IPS-NIHi11 (cell line): ENCODE data around the gene TENM4.

Experiments
- DNase-seq: peaks from one replicate; pipeline ENCODE4 v3.0.0; 2012; ENCODE audit warnings: mixed read lengths, low spot score

Gene TENM4

DNA sequence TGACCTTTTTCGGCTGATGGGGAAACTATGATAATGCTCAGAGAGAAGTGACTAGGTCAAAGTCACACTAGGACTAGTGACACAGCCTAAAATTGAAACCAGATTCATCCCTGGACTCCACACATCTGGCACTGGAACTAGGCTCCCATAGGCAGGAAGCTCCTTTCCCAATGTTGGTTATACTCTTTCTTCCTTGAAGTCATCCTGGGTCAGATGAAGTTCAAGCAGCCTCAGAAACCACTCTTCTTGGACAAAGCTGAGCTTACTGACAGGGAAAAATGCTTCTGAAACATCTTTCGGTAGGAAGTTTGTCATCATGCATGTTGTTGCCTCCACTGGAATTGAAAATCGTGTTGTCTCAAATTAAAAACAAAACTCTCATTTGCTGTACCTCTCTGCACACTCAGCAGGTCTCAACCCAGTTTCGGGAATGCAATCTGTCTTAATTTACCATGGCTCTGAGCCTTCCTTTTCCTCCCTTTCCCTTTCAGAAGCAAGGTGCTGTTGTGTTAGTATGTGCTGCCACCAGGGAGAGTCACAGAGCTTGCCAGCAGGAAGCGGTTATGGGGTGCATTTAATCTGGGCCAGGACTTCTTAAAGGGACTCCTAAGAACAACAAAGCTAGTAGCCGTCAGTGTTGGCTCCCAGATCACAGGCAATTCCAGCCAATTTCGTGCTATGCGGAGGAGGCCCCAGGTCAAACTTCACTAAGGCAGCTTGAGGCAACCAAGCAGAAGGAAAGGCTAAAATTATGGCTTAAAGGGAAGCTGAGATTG lies 384.8 kb downstream of the TENM4 start:
- DNase-seq: no peak

DNA sequence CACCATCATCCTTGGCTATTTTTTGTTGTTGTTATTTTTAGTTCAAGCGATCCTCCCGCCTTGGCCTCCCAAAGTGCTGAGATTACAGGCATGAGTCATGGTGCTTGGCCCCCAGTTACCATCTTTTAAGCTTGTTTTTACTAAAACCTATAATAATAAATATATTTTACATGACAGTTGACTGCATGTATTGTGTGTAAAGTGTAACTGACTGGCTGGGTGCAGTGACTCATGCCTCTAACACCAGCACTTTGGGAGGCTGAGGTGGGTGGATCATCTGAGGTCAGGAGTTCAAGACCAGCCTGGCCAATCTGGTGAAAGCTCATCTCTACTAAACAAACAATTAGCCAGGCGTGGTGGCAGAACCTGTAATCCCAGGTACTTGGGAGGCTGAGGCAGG lies 386.2 kb downstream of the TENM4 start:
- no peak for DNase-seq

GRCh38 chr11:79052544-79052943 lies 388.3 kb downstream of the TENM4 start:
- peak; percentile 77 for DNase-seq

DNA sequence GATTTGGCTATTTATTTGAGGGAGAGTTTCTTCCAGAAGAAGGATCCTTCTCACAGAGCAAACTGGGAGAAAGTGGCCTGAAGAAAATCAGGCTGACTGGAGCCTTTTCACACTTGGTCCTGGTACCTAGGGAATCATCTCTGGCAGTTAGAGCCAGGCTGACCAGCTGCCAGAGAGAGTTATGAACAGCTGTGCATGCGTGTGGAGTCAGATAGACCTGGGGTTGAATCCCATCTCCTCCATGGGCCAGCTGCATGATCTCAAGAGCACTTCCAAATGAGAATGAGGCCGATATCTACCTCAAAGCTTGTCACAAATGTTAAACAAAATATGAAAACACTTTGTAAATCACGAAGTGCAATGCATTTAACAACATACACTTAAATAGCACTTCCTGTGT lies 390.0 kb downstream of the TENM4 start:
- no peak for DNase-seq

DNA sequence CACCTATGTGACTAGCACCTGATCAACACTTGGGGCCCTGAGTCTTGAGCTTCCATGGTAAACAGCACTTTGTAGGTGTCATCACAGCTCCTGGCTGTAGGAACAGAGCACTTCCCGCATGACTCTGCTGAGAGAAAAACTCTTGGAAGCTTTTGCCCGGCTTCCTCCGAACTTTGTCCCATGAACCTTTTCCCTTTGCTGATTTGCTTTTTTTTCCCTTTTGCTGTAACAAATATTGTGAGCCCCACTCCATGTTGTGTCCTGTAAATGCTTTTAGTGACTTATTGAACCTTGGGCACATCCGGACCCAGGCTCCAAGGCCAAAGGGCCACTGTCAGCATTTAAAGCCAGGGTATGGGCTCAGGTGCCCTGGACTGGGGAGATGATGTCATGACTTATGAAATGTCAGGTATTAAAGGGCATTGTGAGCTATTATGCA lies 391.1 kb downstream of the TENM4 start:
- no peak for DNase-seq

DNA sequence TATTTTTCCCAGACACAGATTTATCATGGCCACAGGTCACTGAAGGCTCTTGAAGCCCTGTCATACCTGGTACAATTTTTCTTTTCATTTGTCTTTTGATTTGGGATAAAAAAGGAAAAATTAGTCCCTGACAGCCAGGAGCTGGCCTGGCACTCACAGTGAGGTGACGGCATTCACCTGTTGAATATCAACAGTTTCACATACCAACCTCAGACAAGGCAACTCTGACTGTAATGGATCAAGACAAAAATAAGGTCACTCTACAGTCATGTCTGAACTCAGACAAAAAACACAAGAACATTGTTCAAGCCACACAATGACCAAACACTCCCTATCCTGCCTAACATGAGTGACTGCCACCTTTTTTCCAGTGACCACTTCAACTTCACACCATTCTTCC lies 392.9 kb downstream of the TENM4 start:
- no peak for DNase-seq

GRCh38 chr11:79047321-79047720 lies 393.5 kb downstream of the TENM4 start:
- no peak for DNase-seq

GRCh38 chr11:79046366-79046765 lies 394.5 kb downstream of the TENM4 start:
- DNase-seq: no peak

DNA sequence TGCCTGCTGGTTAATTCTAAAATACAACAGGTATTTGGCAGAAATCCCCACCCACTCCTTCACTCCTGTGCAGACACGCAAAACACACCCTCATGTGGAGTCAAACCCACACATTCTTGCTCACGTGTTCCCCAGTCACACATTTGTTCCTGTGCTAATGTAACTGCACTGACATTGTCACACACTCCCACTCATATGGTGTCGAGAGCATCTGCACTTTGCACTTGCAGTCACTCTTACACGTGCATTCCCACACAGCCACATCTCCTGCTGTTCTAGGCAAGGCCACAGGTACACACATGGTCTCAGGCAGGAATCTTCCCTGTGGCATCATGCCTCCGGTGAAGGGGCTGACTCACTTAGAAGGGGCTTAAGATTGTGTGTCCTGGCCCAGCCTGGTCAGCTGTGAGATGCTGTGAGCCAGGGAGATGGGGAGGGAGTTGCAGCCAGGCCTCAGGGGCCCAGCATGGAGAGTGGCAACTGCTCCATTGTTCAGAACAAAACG lies 395.0 kb downstream of the TENM4 start:
- DNase-seq: no peak

DNA sequence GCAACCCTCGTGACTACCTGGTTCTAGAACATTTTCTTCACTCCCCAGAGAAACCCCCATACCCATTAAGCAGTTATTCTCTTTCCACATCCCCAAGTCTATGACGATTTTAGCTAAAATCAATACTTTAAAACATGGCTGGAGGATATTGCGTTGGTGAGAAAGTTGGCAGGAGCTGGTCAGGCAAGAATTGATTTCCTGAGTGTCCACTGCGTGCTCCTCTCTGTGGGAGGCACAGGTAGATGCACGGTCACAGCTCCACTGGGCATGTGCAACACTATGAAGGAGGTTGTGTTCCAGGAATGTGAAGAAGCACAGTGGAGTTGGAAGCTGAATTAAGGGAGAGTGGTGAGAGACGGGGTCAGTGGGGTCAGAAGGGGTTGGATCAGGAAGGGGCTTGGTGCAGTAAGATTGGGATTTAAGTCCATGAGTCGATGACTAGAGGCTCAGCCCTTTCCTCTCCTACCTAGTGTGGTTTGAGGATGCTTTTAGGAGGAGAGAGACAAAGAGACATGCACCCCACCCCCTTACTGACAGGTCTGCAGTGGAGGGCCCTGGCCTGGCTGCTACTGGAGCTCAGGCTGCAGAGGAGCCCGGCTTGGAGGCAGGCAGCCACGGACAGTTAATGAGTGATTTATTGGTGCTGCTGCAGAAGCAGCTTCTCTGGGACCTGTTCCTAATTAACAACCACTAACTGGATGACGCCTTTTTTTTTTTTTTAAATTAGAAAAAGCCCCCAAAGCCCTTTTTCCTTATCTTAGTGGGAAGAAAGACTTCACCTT lies 395.6 kb downstream of the TENM4 start:
- no peak for DNase-seq

- DNase-seq: no peak
These were observed 396.6 kb downstream of the TENM4 start for GRCh38 chr11:79044201-79044600.

DNA sequence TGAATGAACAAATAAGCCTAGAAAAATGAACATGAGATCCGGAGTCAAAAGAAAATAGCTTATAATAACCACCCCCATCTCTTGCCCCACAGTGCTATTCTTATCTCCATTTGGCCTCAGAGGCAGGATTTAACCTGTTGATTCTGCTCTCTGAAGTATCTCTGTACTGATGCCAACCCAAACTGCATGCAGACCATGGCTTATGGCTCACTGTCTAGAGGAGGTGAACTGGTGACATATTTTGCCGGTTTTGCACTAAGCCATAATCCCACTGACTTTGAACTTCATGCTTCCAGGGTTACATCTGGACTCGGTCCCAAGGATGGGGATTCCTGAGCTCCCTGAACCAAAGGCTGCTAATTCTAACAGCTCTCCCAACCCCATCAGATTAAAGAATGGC lies 397.1 kb downstream of the TENM4 start:
- DNase-seq: no peak

DNA sequence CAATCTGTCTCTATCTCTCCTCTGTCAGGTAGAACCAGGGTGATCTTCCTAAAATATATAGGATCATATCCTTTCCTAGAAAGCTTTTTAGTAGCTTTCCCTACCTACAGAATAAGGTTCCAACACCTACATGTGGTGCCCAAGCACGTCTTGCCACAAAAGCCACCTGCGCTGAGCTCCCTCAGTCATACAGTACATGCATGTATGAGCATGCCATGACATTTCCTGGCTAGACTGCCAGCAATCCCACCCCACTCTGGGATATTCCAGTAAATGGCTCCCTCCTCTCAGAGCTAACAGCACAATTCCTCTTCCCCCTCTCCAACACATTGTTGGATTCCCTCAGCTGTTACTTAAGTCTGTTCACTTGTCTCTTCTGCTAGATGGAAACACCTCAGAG lies 398.0 kb downstream of the TENM4 start:
- no peak for DNase-seq

DNA sequence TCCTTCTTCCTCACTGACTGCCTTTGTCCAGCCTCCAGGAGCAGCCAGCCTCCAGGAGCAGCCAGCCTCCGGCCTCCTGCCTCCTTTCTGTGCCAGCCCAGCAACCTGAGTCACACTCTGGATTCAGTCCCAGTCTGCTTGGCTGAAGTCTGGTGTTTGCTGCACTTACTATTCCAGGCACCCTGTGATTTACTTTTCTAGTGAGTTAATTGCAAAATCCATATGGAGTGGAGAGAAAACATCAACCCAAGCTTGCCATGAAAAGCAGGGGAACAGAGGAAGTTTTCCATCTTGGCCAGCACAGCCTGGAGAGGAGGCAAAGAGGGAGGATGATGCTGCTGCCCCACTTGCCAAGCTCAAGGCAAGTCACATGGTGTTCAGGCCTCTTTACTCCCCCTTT lies 400.5 kb downstream of the TENM4 start:
- no peak for DNase-seq

- DNase-seq: no peak
These were observed 401.7 kb downstream of the TENM4 start for GRCh38 chr11:79039122-79039521.

DNA sequence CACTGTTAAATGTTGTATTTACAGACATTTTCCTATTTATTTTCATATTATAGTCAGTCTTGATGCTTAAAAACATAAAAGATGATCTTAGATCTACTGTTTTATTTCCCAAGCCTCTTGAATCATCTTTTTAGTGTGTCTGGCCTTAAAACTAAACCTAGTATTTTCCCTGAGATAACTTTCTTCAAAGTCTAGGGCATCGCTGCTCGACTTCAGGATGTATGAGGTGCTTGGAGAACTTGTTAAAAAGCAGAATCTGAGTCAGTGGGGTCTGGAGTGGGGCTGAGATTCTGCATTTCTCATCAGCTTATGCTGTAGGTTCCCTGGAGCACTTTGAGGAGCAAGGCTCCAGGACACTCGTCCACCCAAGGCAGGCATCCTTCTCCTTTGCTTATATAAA lies 404.9 kb downstream of the TENM4 start:
- no peak for DNase-seq

GRCh38 chr11:79033833-79034232 lies 407.0 kb downstream of the TENM4 start:
- DNase-seq: no peak

DNA sequence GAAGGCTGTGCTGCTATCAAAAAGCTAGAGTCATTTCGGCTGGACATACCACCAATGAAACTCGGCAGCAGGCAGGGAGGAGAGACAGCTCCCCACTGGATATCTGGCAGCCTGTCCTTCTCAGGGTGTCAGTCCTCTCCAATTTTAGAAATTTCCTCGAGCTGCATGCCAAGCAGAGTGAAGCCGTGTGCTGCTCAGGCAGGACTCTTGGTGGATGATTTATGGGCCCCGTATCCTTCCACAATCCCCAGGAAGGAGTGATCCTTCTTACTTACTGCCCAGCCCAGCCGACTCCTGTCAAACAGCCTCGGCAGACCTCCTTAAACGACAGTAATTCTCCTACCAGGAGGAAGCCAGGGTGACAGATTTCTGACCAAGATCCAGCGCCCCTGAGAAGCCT lies 410.4 kb downstream of the TENM4 start:
- no peak for DNase-seq

- DNase-seq: no peak
These were observed 412.6 kb downstream of the TENM4 start for GRCh38 chr11:79028225-79028624.

DNA sequence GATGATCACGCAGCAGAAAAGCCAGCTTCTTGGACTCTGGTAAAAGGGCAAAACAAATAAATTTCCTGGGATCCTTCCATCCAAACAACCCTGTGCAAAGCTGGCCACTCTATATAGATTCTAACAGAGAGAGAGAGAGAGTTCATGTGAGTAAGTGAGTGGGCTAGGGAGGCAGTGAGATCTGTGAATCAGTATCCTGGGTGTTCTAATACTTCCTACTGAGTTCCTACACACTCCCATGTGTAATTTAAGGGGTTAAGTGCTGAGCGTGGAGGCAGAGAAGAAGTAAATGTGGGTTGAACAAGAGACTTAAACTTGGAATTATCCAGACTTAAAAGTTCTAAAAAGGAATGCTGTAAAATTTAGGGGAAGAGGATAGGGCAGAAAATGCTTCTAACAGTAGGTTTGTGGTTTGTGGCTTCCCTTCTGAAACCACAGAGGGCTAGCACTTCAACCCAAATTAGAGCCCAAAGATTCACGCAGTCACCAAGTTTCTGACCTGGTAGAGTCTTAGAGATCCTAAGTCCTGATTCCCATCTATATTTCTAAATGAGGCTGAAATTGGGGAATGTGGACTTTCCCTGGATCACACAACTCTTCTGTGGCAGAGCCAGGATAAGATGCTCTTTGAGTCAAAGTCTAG lies 413.9 kb downstream of the TENM4 start:
- DNase-seq: no peak

DNA sequence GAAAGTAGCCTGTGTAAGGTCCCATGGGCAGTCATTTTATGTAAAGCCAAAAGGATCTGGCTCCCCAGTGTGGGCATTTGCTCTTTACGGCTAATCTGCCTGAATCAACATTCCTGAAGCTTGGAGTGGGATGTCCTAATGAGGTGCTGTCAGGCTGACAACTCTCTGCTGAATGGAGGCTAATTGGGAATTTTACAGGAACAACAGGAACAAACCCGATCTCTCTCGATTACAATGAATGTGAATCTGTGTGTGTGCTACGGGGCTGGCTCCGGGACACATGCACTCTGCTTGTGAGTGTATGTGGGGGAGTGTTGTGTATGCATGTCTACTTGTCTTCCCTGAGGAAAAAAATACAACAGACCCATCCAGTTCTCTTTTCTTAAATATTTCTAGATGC lies 415.2 kb downstream of the TENM4 start:
- DNase-seq: peak; percentile 33

- no peak for DNase-seq
These were observed 415.7 kb downstream of the TENM4 start for GRCh38 chr11:79025097-79025496.

DNA sequence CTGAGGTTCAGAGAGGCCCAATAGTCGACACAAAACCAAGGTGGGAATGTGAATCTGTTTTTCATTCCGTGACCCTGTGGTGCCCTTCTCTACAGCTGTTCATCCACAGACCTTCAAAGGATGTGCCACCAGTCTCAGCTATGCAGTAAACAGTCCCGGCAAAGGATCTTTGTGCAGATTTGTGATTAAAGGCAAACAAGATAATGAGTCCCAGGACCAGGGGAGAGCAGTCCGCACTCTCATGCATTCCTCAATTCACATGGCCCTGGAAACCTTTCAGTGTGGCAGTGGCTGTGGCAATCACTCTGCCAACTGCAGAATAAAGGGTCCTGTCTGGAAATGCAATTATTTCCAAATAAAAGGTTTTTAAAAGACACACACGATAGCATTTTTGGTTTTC lies 418.6 kb downstream of the TENM4 start:
- DNase-seq: no peak
